H9 (cell line): ENCODE results near the gene ZNF200. TPM values are rescaled to one million over a fixed set of nuclear protein-coding genes. Genes with fewer than 3 reads are reported as not detected.

Experiments used
- DNase-seq: peaks from one replicate; pipeline ENCODE4 v3.0.0-alpha.2; 2017
- H2AFZ ChIP-seq: one replicate; pipeline ENCODE4 v1.6.1; 2013; ENCODE audit warnings: mild to moderate bottlenecking, low read length, control low read depth, moderate library complexity
- H2AK5ac ChIP-seq: 2 replicates; pipeline ENCODE4 v1.6.1; 2013; ENCODE audit warnings: low read length, control low read depth, mixed read lengths; ENCODE audit not compliant: insufficient read length
- H2BK120ac ChIP-seq: one replicate; pipeline ENCODE4 v1.6.1; 2013; ENCODE audit warnings: low read depth, mild to moderate bottlenecking, low read length, control low read depth, inconsistent platforms; ENCODE audit not compliant: poor library complexity, severe bottlenecking
- H2BK12ac ChIP-seq: 2 replicates; pipeline ENCODE4 v1.6.1; 2013; ENCODE audit warnings: low read length, control low read depth, mixed read lengths, low read depth; ENCODE audit not compliant: insufficient read length
- H2BK15ac ChIP-seq: 2 replicates; pipeline ENCODE4 v1.6.1; 2013; ENCODE audit warnings: low read depth, low read length, control low read depth
- H2BK20ac ChIP-seq: one replicate; pipeline ENCODE4 v1.6.1; 2013; ENCODE audit warnings: low read depth, mild to moderate bottlenecking, low read length, control low read depth, inconsistent platforms; ENCODE audit not compliant: poor library complexity, severe bottlenecking
- H2BK5ac ChIP-seq: 2 replicates; pipeline ENCODE4 v1.6.1; 2013; ENCODE audit warnings: low read length, control low read depth, mixed read lengths; ENCODE audit not compliant: insufficient read length
- H3K14ac ChIP-seq: 2 replicates; pipeline ENCODE4 v1.6.1; 2013; ENCODE audit warnings: low read length, control low read depth; ENCODE audit not compliant: insufficient read depth
- H3K18ac ChIP-seq: 2 replicates; pipeline ENCODE4 v1.6.1; 2013; ENCODE audit warnings: low read depth, mild to moderate bottlenecking, mixed read lengths, low read length, control low read depth; ENCODE audit not compliant: insufficient read length
- H3K23ac ChIP-seq: 2 replicates; pipeline ENCODE4 v1.6.1; 2013; ENCODE audit warnings: low read length, control low read depth, mixed read lengths, low read depth; ENCODE audit not compliant: insufficient read length
- H3K23me2 ChIP-seq: 2 replicates; pipeline ENCODE4 v1.6.1; 2013; ENCODE audit warnings: low read depth, mild to moderate bottlenecking, mixed read lengths, low read length, control low read depth; ENCODE audit not compliant: insufficient read length, poor library complexity, severe bottlenecking
- H3K27ac ChIP-seq: 2 replicates; pipeline ENCODE4 v1.5.1; 2013; ENCODE audit warnings: low read length, control low read depth, mixed read lengths, low read depth; ENCODE audit not compliant: insufficient read length
- H3K27me3 ChIP-seq: 2 replicates; pipeline ENCODE4 v1.6.1; 2013; ENCODE audit warnings: low read length, control low read depth, inconsistent platforms; ENCODE audit not compliant: insufficient read depth
- H3K4ac ChIP-seq: 2 replicates; pipeline ENCODE4 v1.6.1; 2013; ENCODE audit warnings: low read depth, mild to moderate bottlenecking, control low read depth, inconsistent platforms, low read length, moderate library complexity
- H3K4me1 ChIP-seq: 2 replicates; pipeline ENCODE4 v1.6.1; 2013; ENCODE audit warnings: low read length, control low read depth, inconsistent platforms; ENCODE audit not compliant: insufficient read depth
- H3K4me2 ChIP-seq: 2 replicates; pipeline ENCODE4 v1.6.1; 2013; ENCODE audit warnings: low read length, control low read depth, mixed read lengths; ENCODE audit not compliant: insufficient read length, insufficient read depth
- H3K56ac ChIP-seq: 2 replicates; pipeline ENCODE4 v1.6.1; 2013; ENCODE audit warnings: low read depth, mild to moderate bottlenecking, mixed read lengths, low read length, control low read depth; ENCODE audit not compliant: insufficient read length
- H3K79me1 ChIP-seq: 2 replicates; pipeline ENCODE4 v1.6.1; 2013; ENCODE audit warnings: low read depth, mild to moderate bottlenecking, moderate library complexity, low read length, control low read depth, inconsistent platforms; ENCODE audit not compliant: insufficient read depth, poor library complexity, severe bottlenecking
- H3K79me2 ChIP-seq: 2 replicates; pipeline ENCODE4 v1.6.1; 2013; ENCODE audit warnings: low read length, control low read depth, inconsistent platforms; ENCODE audit not compliant: insufficient read depth
- H3K9ac ChIP-seq: 2 replicates; pipeline ENCODE4 v1.6.1; 2013; ENCODE audit warnings: low read length, control low read depth, mixed read lengths; ENCODE audit not compliant: insufficient read length; ENCODE audit errors: extremely low read depth
- H3K9me3 ChIP-seq: one replicate; pipeline ENCODE4 v1.6.1; 2013; ENCODE audit warnings: low read depth, low read length, inconsistent platforms; ENCODE audit not compliant: control insufficient read depth
- H3T11ph ChIP-seq: one replicate; pipeline ENCODE4 v1.6.1; 2013; ENCODE audit warnings: mild to moderate bottlenecking, low read length, control low read depth, inconsistent platforms
- H4K20me1 ChIP-seq: one replicate; pipeline ENCODE4 v1.6.1; 2013; ENCODE audit not compliant: control insufficient read depth, insufficient read length, insufficient read depth
- H4K5ac ChIP-seq: 2 replicates; pipeline ENCODE4 v1.6.1; 2013; ENCODE audit warnings: low read depth, mild to moderate bottlenecking, mixed read lengths, low read length, control low read depth; ENCODE audit not compliant: insufficient read length
- H4K8ac ChIP-seq: replicated peaks from 2 replicates; pipeline ENCODE4 v1.6.1; 2013; ENCODE audit warnings: low read length, control low read depth, mixed read lengths, low read depth; ENCODE audit not compliant: insufficient read length
- H4K91ac ChIP-seq: 2 replicates; pipeline ENCODE4 v1.6.1; 2013; ENCODE audit warnings: low read depth, mild to moderate bottlenecking, moderate library complexity, mixed read lengths, low read length, control low read depth; ENCODE audit not compliant: insufficient read length
- H3K27ac Mint-ChIP-seq, 3 experiments: 2 replicates in 2 of 3; 3 replicates in 1 of 3; pipeline ENCODE4 v1.8.0; 2020 to 2021; ENCODE audit warnings: mixed read lengths in 3 of 3, mild to moderate bottlenecking in 1 of 3, moderate library complexity in 1 of 3
- H3K27me3 Mint-ChIP-seq: 2 replicates; pipeline ENCODE4 v1.8.0; 2021; ENCODE audit warnings: low read depth, mild to moderate bottlenecking, moderate library complexity, mixed read lengths
- H3K36me3 Mint-ChIP-seq, 3 experiments: 2 replicates in 2 of 3; 3 replicates in 1 of 3; pipeline ENCODE4 v1.8.0; 2020 to 2021; ENCODE audit warnings: low read depth in 3 of 3, mixed read lengths in 3 of 3; ENCODE audit not compliant: insufficient read depth in 1 of 3
- H3K4me1 Mint-ChIP-seq, 2 experiments: 2 replicates each; pipeline ENCODE4 v1.8.0; 2020; ENCODE audit warnings: mixed read lengths in 2 of 2
- H3K4me3 Mint-ChIP-seq, 2 experiments: 2 replicates in 1 of 2; 3 replicates in 1 of 2; pipeline ENCODE4 v1.8.0; 2020 to 2021; ENCODE audit warnings: mild to moderate bottlenecking in 2 of 2, mixed read lengths in 2 of 2, moderate library complexity in 1 of 2
- H3K9me3 Mint-ChIP-seq, 2 experiments: 2 replicates in 1 of 2; 3 replicates in 1 of 2; pipeline ENCODE4 v1.8.0; 2020; ENCODE audit warnings: mild to moderate bottlenecking in 2 of 2, mixed read lengths in 2 of 2, moderate library complexity in 1 of 2
- WGBS: extraction: QIAGEN DNeasy Blood & Tissue Kit; methylation state at CpG from one replicate; pipeline ENCODE4 v1.1.7; 2013; ENCODE audit warnings: missing lambda C conversion rate, low lambda C conversion rate, mixed read lengths; ENCODE audit not compliant: insufficient read length; ENCODE audit errors: extremely low coverage; 5-methylcytosine and 5-hydroxymethylcytosine counted together
- total RNA-seq: library from RNA; stranded (reverse); gene quantifications from 2 replicates; pipeline ENCODE4 v1.2.1, GENCODE V29; 2021
- TF ChIP-seq, protein P1 (sequence below): fragments of 200-600 bp; sonication (generic); conservative IDR thresholded peaks from 3 replicates; pipeline ENCODE4 v1.8.0; 2021; ENCODE audit warnings: antibody characterized with exemption, mild to moderate bottlenecking

Gene ZNF200
- total RNA-seq, 1 experiment from 2014 or later, result 14.9 TPM

DNA sequence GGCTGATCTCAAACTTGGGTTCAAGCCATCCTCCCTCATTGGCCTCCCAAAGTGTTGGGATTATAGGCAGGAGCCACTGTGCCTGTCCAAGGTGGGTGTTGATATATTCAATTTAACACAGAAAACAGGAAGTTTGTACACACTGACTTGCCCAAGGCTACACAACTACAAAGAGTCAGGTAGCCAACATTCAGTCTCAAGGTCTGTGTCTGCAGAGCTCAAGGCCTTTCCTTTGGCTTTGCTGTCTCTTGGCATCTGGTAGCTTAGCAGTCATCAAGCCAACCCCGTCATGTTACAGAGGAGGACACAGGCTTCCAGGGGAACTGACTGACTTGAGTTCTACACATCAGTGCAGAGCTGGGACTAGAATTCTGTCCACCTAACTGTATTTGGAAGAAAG is 33.3 kb upstream of the ZNF200 start:
- Histone ChIP-seq H3K79me1 (no peaks in the 10 kb centered on the region), H3K27ac (no peak overlapping the region), H3K23me2 (peaks cover 3% of the 10 kb centered on the region), H3K27me3 (no peaks in the 10 kb centered on the region), H2BK15ac (no peak overlapping the region), H4K91ac (no peak overlapping the region), H3K14ac (no peak overlapping the region), H3K18ac (no peak overlapping the region), H2BK12ac (no peak overlapping the region), H2AK5ac (no peak overlapping the region), H3K56ac (no peak overlapping the region), H3K79me2 (no peaks in the 10 kb centered on the region), H3K9me3 (no peaks in the 10 kb centered on the region), H4K20me1 (no peaks in the 10 kb centered on the region), H4K5ac (no peak overlapping the region), H3K9ac (no peak overlapping the region), H3K23ac (no peak overlapping the region), H2BK20ac (no peak overlapping the region), H4K8ac (no peak overlapping the region), H2AFZ (no peak overlapping the region), H3K4me1 (no peaks in the 10 kb centered on the region), H3K4ac (no peak overlapping the region), H2BK120ac (no peak overlapping the region), H3T11ph (no peak overlapping the region), H2BK5ac (no peak overlapping the region), H3K4me2 (no peak overlapping the region)
- Mint-ChIP-seq H3K4me1 (peaks cover 3% of the 10 kb centered on the region in 2 experiments), H3K9me3 (peaks cover 40 to 55% of the 10 kb centered on the region in 2 experiments), H3K36me3 (no peaks in the 10 kb centered on the region), H3K4me3 (no peak overlapping the region), H3K27me3 (peaks cover 19% of the 10 kb centered on the region), H3K27ac (no peak overlapping the region)
- no CpG with 5 or more reads among the region's 1 CpG for WGBS
- TF ChIP-seq, protein P1, sequence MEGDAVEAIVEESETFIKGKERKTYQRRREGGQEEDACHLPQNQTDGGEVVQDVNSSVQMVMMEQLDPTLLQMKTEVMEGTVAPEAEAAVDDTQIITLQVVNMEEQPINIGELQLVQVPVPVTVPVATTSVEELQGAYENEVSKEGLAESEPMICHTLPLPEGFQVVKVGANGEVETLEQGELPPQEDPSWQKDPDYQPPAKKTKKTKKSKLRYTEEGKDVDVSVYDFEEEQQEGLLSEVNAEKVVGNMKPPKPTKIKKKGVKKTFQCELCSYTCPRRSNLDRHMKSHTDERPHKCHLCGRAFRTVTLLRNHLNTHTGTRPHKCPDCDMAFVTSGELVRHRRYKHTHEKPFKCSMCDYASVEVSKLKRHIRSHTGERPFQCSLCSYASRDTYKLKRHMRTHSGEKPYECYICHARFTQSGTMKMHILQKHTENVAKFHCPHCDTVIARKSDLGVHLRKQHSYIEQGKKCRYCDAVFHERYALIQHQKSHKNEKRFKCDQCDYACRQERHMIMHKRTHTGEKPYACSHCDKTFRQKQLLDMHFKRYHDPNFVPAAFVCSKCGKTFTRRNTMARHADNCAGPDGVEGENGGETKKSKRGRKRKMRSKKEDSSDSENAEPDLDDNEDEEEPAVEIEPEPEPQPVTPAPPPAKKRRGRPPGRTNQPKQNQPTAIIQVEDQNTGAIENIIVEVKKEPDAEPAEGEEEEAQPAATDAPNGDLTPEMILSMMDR, result no peak
- no peak for DNase-seq
